ENCODE results near the gene MYO9A. TPM values are rescaled to one million over a fixed set of nuclear protein-coding genes. Genes with fewer than 3 reads are reported as not detected.
"Not testable (repeated sequence)": the region's sequence is repeated elsewhere in the genome, so short reads cannot be mapped to it uniquely, and the experiment has no call there.

The MYO9A gene
- total RNA-seq, 1 donor from 2014 or later = 27.5 TPM

- ATAC-seq (no peak), DNase-seq (ENCODE audit: missing footprints) (no peak)
- intact Hi-C loops (cut with DNase I) = no loop called here
Observed at GRCh38 chr15:72060687-72061250, 57.2 kb downstream of the MYO9A start.

- ATAC-seq (no peak), DNase-seq (ENCODE audit: missing footprints) (no peak)
Observed at GRCh38 chr15:72058585-72058984, 59.4 kb downstream of the MYO9A start.

DNA sequence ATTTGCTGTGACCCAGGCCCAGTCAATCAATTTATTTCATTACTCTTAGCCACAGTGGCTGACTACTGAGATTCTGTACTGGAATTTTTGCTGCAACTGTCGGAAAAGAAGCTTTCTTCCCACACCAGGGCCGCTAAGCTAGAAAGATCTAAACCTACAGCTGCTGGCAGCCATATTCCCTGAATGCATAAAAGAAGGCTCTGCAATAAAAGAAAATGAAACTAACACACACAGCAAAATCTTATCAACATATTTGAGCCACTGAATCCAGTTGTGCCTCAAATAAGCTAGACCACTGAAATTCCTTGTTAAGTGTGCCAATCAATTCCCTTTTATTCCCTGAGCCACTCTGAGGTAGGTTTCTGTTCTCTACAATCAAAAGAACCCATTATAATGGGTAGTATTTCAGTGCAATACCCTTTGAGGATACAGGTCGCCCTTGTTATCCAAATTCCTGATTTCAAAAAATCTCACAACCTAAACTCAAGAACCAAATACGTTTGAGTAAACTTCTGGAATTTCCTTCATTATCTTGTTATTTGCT is 60.3 kb downstream of the MYO9A start:
- no peak for ATAC-seq
- intact Hi-C loops (cut with DNase I) = no loop called here
- no peak for DNase-seq (ENCODE audit: missing footprints)

More at GRCh38 chr15:72058585-72058984, 59.4 kb downstream of the MYO9A start:
- intact Hi-C loops (cut with DNase I) = no loop called here

GRCh38 chr15:72056217-72056616 is 61.7 kb downstream of the MYO9A start:
- intact Hi-C loops (cut with DNase I); ATAC-seq; DNase-seq (ENCODE audit: missing footprints): not testable (repeated sequence)

- ATAC-seq; intact Hi-C loops (cut with DNase I); DNase-seq (ENCODE audit: missing footprints): not testable (repeated sequence)
Observed at GRCh38 chr15:72053297-72053696, 64.7 kb downstream of the MYO9A start.

DNA sequence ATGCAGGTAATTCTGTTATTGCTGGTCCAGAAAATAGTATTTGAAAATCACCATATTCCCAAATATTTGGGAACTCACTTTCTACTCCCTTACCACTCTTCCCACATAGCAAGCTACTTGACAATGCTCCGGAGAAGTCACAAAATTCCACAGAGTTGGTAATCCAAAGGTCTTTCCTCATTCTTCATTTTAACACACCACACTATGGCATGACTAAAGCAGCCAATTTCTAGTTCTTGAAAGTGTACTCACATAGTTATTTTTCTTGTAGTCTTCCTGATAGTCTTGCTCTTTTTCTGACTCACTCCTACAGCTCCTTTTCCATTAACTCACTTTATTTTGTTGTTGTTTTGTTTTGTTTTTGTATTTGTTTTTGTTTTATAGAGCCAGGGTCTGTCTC is 67.2 kb downstream of the MYO9A start:
- no peak for ATAC-seq
- no peak for DNase-seq (ENCODE audit: missing footprints)

GRCh38 chr15:72047020-72047419 is 70.9 kb downstream of the MYO9A start:
- intact Hi-C loops (cut with DNase I) = no loop called here
- ATAC-seq (no peak), DNase-seq (ENCODE audit: missing footprints) (no peak)

More for the DNA sequence above, 67.2 kb downstream of the MYO9A start:
- intact Hi-C loops (cut with DNase I) = no loop called here

DNA sequence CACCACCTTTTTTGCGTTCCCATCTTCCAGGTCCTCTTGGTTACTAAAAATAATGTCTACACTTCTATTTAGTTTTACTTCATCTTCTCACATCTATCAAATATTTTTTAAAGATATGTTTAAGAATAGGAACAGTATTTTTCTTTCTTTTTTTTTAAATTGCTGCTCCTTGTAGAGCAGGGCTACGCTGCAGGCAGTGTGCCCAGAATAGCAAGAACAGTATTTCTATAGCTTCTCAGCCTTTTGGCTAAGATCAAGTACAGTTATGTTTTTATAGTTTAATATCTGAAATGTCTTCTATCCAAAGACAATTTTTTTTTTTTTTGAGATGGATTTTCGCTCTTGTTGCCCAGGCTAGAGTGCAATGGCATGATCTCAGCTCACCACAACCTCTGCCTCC is 73.0 kb downstream of the MYO9A start:
- intact Hi-C loops (cut with DNase I) = no loop called here
- ATAC-seq = no peak
- DNase-seq (ENCODE audit: missing footprints) = no peak

GRCh38 chr15:72042865-72043264 is 75.1 kb downstream of the MYO9A start:
- intact Hi-C loops (cut with DNase I) = no loop called here
- DNase-seq (ENCODE audit: missing footprints) (no peak), ATAC-seq (no peak)

DNA sequence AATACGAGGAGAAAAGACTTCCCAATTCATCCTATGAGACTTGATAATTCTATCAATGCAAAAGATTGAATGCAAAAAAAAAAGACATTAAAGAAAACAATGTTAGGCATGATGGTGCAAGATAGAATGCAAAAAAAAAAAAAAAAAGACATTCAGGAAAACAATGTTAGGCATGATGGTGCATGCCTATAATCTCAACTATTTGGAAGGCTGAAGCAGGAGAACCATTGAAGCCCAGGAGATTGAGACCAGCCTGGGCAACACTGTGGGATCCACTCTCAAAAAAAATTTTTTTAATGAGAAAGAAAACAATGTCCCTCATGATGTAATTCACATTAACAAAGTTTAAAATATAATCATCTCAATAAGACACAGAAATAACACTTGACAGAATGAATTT is 75.9 kb downstream of the MYO9A start:
- DNase-seq (ENCODE audit: missing footprints) (no peak), ATAC-seq (no peak)
- intact Hi-C loops (cut with DNase I) = no loop called here

GRCh38 chr15:72037321-72037720 is 80.6 kb downstream of the MYO9A start:
- no peak for DNase-seq (ENCODE audit: missing footprints)
- no peak for ATAC-seq
- intact Hi-C loops (cut with DNase I) = no loop called here

DNA sequence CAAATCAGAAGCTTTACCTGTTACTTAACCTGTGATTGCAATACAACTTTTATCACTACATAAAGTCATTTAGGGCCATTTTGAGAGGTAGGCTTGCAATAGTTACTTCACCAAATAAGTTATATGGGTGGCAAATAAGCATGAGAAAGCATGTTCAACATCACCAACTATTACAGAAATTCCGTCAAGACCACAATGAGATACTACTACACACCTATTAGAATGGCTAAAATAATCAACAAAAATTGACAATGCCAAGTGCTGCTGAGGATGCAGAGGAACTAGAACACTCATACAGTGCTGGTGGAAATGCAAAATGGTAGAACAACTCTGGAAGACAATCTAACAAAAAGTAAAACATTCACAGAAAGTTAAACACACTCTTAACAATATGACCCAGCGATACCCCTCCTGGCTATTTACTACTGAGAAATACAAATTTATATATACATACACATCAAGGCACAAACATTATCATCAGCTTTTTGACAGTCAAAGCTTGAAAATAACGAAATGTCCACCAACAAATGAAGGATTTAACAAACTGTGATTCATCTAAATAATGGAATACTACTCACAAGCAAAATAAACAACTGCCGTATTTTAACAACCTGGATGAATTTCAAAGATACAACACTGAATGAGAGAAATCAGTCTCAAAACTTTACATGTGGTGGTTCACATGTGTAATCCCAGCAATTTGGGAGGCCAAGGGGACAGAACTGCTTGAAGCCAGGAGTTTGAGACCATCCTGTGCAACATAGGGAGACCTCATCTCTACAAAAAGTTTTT is 82.9 kb downstream of the MYO9A start:
- ATAC-seq = no peak
- intact Hi-C loops (cut with DNase I) = no loop called here
- no peak for DNase-seq (ENCODE audit: missing footprints)

DNA sequence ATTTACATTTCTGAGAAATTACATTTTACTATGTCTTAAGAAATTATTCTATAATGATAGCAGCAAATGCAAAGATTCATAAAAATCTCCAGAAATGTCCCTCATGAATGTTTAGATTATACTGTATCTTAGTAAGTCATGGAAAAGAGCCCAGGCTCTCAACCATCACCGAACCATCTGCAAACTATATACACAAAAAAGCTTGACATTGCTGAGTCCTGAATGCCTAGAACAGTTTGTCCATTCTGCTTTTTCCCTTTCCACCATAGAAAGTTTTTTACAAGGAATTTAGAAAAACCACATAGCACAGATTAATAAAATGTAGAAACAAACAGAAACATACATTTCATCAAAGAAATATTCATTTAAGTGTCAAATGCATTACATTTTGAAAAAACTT is 83.6 kb downstream of the MYO9A start:
- DNase-seq (ENCODE audit: missing footprints) (no peak), ATAC-seq (no peak)
- intact Hi-C loops (cut with DNase I) = no loop called here

DNA sequence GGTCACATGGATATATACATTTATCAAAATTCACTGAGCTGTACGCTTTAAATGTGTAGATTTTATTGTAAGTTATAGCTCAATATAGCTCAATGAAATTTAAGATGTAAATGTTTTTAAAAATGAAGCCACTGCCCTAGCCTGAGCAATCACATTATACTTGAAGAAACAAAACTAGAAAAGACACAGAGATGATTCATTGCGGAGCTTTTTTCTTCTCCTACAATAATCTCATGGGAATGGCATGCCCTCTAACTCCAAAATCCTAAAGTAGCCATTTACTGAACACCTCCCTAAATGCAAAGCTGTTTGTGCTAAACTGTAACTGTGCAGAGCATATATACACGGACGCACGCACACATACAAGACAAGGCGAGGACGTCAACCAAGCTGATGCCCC is 84.2 kb downstream of the MYO9A start:
- intact Hi-C loops (cut with DNase I) = no loop called here
- DNase-seq (ENCODE audit: missing footprints) (no peak), ATAC-seq (no peak)

DNA sequence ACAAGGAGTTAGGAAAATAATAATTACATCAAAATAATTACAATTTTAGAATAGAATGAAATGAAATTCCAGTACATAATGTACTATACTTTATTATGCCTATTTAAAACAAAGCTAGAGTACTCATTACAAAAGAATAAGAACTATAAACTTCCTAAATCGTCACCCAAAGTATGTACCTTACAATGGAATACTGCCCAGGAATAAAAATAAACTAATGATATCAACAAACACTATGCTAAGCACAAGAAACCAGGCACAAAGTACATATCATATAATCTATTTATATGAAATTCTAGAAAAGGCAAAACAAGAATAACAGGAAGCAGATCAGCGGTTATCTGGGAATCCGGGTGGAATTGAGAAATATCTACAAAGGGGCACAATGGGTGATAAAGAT is 84.7 kb downstream of the MYO9A start:
- intact Hi-C loops (cut with DNase I) = no loop called here
- no peak for ATAC-seq
- no peak for DNase-seq (ENCODE audit: missing footprints)

DNA sequence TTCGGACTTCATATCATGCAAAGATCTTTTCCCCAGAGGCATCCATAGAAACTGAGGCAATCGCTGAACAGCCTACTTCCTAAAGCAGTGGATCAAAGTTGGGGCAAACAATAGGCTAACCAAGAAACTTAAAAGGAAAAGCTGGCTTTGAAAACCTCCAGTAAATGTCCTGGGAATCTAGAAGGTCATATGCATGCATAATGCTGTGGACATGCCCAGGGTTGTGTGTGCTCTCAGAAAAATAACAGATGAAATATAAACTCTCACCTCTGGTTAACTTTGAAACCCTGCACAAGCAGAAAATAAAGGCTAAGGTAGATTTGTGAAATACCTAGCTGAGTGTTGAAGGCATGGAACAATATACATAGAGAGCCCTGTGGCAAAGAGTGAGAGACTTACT is 96.3 kb downstream of the MYO9A start:
- intact Hi-C loops (cut with DNase I) = no loop called here
- DNase-seq (ENCODE audit: missing footprints) (no peak), ATAC-seq (no peak)

DNA sequence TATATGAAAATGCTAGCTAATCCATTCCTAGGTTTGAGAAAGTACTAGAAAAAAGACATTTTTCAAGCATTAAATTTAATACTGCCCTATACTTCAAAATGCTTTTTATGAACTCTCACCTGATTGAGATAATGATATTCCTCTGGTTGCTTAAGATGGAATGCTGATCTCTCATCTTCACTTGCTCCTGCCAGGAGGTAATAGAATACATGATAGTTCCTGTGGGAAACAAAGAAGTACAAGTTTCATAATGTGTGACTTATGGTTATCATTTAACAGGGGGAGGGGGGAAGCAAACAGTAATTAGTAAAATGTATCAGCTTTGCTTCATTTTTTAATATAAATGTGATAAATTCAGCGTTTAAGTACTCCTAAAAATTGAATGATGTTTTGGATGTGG is 97.2 kb downstream of the MYO9A start:
- ATAC-seq (no peak), DNase-seq (ENCODE audit: missing footprints) (no peak)
- intact Hi-C loops (cut with DNase I) = no loop called here

- ATAC-seq; DNase-seq (ENCODE audit: missing footprints); intact Hi-C loops (cut with DNase I): not testable (repeated sequence)
Observed at GRCh38 chr15:72014555-72014954, 103.4 kb downstream of the MYO9A start.

- DNase-seq (ENCODE audit: missing footprints) (no peak), ATAC-seq (no peak)
- intact Hi-C loops (cut with DNase I) = no loop called here
Observed at GRCh38 chr15:72013703-72014102, 104.2 kb downstream of the MYO9A start.

DNA sequence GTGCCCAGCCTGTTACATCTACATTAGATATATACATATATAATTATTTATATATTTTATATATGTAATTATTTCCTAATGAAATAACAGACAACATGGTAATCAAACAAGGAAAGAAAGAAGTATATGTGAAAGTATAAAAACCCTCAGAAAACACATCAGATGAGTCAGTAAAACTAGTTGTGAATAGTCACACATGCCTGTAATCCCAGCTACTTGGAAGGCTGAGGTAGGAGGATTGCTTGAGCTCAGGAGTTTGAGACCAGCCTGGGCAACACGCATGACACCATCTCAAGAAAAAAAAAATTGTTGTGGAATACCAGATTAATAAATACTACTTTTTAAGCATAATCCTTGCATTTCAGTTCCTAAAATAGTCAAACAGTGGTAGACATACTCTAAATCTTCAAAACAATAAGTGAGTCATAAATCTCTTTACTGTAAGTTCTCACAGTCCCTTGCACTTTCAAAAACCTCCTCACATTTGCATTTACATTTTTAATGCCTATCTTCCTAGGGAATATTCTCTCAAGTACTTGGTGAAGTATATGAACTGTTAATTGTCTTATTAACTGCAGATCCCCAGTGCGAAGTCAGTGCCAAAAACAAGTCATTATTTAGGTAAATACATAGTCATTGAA is 106.5 kb downstream of the MYO9A start:
- ATAC-seq (no peak), DNase-seq (ENCODE audit: missing footprints) (no peak)
- intact Hi-C loops (cut with DNase I) = no loop called here

Data from Right ventricle myocardium inferior (tissue), 1 donor.